Parathyroid adenoma (tissue), 2 donors: Measurements from ENCODE around the gene NCBP2L.

Source experiments
- H2AFZ ChIP-seq: fragments of 300-600 bp; sonication (generic); one replicate; pipeline ENCODE4 v1.7.0; 2017; ENCODE audit warnings: antibody characterized with exemption, mild to moderate bottlenecking
- H3K27ac ChIP-seq: fragments of 300-600 bp; sonication (generic); one replicate; pipeline ENCODE4 v1.7.0; 2017
- H3K27me3 ChIP-seq: fragments of 300-600 bp; sonication (generic); one replicate; pipeline ENCODE4 v1.7.0; 2017; ENCODE audit warnings: low read length; ENCODE audit not compliant: control insufficient read depth, insufficient read depth
- H3K36me3 ChIP-seq: fragments of 300-600 bp; sonication (generic); one replicate; pipeline ENCODE4 v1.7.0; 2017; ENCODE audit warnings: low read length; ENCODE audit not compliant: control insufficient read depth, insufficient read depth
- H3K4me1 ChIP-seq: fragments of 300-600 bp; sonication (generic); one replicate; pipeline ENCODE4 v1.7.0; 2017; ENCODE audit warnings: control low read depth
- H3K4me2 ChIP-seq: fragments of 300-600 bp; sonication (generic); one replicate; pipeline ENCODE4 v1.7.0; 2017; ENCODE audit warnings: low read length
- H3K4me3 ChIP-seq: fragments of 300-600 bp; sonication (generic); one replicate; pipeline ENCODE4 v1.7.0; 2017; ENCODE audit warnings: low read depth, low read length
- H3K79me2 ChIP-seq: fragments of 300-600 bp; sonication (generic); one replicate; pipeline ENCODE4 v1.7.0; 2017; ENCODE audit warnings: control low read depth
- H3K9ac ChIP-seq: fragments of 300-600 bp; sonication (generic); one replicate; pipeline ENCODE4 v1.7.0; 2017; ENCODE audit warnings: mild to moderate bottlenecking
- H3K9me3 ChIP-seq: fragments of 300-600 bp; sonication (generic); one replicate; pipeline ENCODE4 v1.7.0; 2017; ENCODE audit warnings: low read length; ENCODE audit not compliant: control insufficient read depth
- TF ChIP-seq, protein P1 (sequence below): fragments of 300-600 bp; sonication (generic); IDR thresholded peaks from one replicate; pipeline ENCODE4 v1.7.0; 2017; ENCODE audit warnings: antibody characterized with exemption, mild to moderate bottlenecking
- donor health status: primary hyperparathyroidism.

NCBP2L gene

DNA sequence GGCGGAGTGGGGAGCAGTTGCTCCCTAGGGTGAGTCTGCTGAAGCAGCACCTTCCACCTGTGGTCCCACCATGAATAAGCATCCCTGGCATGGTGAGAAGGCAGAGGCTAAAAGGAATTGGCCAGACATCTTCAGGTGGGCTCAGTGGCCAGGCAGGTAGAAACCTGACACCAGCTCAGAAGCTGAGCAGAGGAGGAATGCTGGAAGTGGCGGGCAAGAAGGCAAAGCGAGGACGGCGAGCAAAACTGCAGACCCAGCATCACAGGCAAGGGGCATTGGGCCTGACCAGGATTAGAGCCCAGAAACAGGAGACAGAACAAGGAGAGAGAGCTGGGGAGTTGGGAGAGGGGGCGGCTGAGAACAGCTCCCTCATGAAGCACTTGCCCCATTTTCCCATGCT is 27.3 kb upstream of the NCBP2L start:
- Histone ChIP-seq H3K9me3 (no peaks in the 10 kb centered on the region), H3K9ac (no peak overlapping the region), H3K79me2 (peaks cover 4% of the 10 kb centered on the region), H3K4me1 (peaks cover 53% of the 10 kb centered on the region), H3K36me3 (no peaks in the 10 kb centered on the region), H2AFZ (no peak overlapping the region), H3K27ac (peak overlapping the region; percentile 93), H3K4me2 (peak overlapping the region; percentile 13), H3K4me3 (no peak overlapping the region), H3K27me3 (no peaks in the 10 kb centered on the region)
- TF ChIP-seq, protein P1, sequence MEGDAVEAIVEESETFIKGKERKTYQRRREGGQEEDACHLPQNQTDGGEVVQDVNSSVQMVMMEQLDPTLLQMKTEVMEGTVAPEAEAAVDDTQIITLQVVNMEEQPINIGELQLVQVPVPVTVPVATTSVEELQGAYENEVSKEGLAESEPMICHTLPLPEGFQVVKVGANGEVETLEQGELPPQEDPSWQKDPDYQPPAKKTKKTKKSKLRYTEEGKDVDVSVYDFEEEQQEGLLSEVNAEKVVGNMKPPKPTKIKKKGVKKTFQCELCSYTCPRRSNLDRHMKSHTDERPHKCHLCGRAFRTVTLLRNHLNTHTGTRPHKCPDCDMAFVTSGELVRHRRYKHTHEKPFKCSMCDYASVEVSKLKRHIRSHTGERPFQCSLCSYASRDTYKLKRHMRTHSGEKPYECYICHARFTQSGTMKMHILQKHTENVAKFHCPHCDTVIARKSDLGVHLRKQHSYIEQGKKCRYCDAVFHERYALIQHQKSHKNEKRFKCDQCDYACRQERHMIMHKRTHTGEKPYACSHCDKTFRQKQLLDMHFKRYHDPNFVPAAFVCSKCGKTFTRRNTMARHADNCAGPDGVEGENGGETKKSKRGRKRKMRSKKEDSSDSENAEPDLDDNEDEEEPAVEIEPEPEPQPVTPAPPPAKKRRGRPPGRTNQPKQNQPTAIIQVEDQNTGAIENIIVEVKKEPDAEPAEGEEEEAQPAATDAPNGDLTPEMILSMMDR: no peak

DNA sequence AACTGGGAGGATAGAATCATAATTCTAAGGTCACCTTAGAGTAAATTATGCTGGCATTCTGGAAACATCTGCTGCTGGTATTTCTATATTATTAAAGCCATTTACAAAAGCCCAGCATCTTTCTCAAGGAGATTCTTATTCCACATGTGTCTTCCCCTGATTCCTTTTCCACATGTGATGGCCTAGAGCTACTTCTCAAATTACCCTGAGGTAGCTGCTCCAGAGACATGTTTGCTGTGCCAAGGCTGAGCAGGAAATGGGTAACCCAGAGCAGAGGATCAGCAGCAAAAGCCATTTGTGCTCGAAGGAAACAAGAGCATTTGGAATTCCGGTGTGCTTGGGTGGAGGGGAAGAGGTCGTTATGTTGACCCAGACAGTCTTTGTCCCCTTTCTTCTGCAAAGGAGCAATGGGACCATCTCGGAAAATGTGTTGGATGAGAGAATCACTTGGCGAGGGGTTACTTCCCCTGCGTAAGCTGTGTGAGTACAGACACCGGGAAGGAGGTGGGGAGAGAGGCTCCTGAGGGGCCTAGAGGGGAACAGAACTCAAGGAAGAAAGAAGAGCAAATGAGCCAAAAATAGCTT is 26.6 kb upstream of the NCBP2L start:
- Histone ChIP-seq H3K9ac (no peak overlapping the region), H3K9me3 (no peaks in the 10 kb centered on the region), H3K4me1 (peaks cover 54% of the 10 kb centered on the region), H3K4me2 (peak overlapping the region; percentile 26), H3K27me3 (no peaks in the 10 kb centered on the region), H3K79me2 (peaks cover 4% of the 10 kb centered on the region), H3K27ac (peak overlapping the region; percentile 93), H3K36me3 (no peaks in the 10 kb centered on the region), H3K4me3 (no peak overlapping the region), H2AFZ (peak overlapping the region; percentile 33)
- TF ChIP-seq, protein P1: no peak

DNA sequence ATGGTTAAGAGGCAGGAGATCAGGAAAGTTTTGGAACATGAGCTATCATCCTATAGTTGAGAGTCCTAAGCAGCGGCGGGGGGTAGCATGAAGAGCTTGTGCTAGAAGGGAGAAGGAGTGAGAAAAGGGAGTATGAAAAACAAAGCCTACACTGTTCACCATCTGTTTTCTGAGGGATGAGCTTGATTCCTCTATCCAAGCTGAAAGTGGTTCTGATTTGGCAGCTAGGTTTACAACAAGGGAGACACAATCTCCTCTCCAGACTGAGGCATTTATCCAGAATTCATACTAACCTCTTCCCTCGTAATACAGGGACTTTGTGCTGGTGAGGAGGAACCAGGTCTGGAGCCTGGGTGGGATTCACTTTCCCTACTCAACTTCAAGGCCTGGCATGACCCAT is 25.5 kb upstream of the NCBP2L start:
- TF ChIP-seq, protein P1: no peak
- Histone ChIP-seq H3K9ac (no peak overlapping the region), H3K27ac (peak overlapping the region; percentile 93), H3K36me3 (no peaks in the 10 kb centered on the region), H3K4me3 (no peak overlapping the region), H3K79me2 (peaks cover under 1% of the 10 kb centered on the region), H3K27me3 (no peaks in the 10 kb centered on the region), H3K4me1 (peaks cover 45% of the 10 kb centered on the region), H3K4me2 (no peak overlapping the region), H2AFZ (no peak overlapping the region), H3K9me3 (no peaks in the 10 kb centered on the region)

DNA sequence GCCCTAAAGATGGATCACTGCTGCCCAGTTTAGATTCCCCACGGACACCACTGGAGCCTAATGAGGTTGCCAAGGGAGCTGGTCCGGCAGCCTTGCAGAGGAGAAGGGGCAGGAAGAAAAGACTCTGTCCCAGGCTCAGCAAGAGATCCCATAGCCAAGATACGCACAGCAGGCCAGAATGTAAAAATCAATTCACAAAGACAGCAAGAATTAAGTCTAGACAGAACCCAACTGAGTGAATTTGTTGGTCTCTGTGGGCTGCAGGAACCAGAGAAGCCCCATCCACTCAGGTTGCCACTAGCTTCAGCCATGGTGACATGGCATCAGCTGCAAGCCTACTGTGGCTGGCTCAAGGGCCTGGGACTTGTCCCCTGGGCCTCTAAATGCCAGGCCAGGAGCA is 24.8 kb upstream of the NCBP2L start:
- Histone ChIP-seq H3K4me1 (peaks cover 38% of the 10 kb centered on the region), H3K9ac (no peak overlapping the region), H3K27ac (peak overlapping the region; percentile 93)

More for the DNA sequence above, 24.8 kb upstream of the NCBP2L start:
- Histone ChIP-seq H3K4me3 (no peak overlapping the region), H3K4me2 (no peak overlapping the region), H2AFZ (no peak overlapping the region), H3K9me3 (no peaks in the 10 kb centered on the region), H3K36me3 (no peaks in the 10 kb centered on the region), H3K27me3 (no peaks in the 10 kb centered on the region), H3K79me2 (no peaks in the 10 kb centered on the region)
- TF ChIP-seq, protein P1: no peak
